NT2/D1 (cell line): ENCODE data around the gene CPXM2.

Source experiments
- DNase-seq: peaks from one replicate; pipeline ENCODE4 v3.0.0-alpha.2; 2011; ENCODE audit warnings: low read depth, low spot score
- H3K27me3 ChIP-seq: 2 replicates; pipeline ENCODE4 v1.6.0; 2011; ENCODE audit warnings: mild to moderate bottlenecking; ENCODE audit not compliant: insufficient read length, insufficient read depth
- H3K36me3 ChIP-seq: 2 replicates; pipeline ENCODE4 v1.6.1; 2011; ENCODE audit warnings: mild to moderate bottlenecking, low read length, mixed read lengths; ENCODE audit not compliant: insufficient read depth, insufficient read length
- H3K4me1 ChIP-seq: 2 replicates; pipeline ENCODE4 v1.5.1; 2011; ENCODE audit not compliant: insufficient read depth, insufficient read length
- H3K4me3 ChIP-seq: 2 replicates; pipeline ENCODE4 v1.5.1; 2011; ENCODE audit warnings: low read depth; ENCODE audit not compliant: insufficient read length
- H3K9ac ChIP-seq: 2 replicates; pipeline ENCODE4 v1.6.0; 2011; ENCODE audit warnings: low read depth; ENCODE audit not compliant: insufficient read length
- H3K9me3 ChIP-seq: 2 replicates; pipeline ENCODE4 v1.5.1; 2011; ENCODE audit warnings: mild to moderate bottlenecking, low read length; ENCODE audit not compliant: insufficient read depth
- SUZ12 ChIP-seq: IDR thresholded peaks from 2 replicates; pipeline ENCODE4 v1.6.1; 2011; ENCODE audit not compliant: insufficient read length, insufficient read depth; ENCODE audit errors: extremely low read depth
- YY1 ChIP-seq: IDR thresholded peaks from 2 replicates; pipeline ENCODE4 v1.6.1; 2011; ENCODE audit not compliant: insufficient read length, insufficient read depth
- ZNF274 ChIP-seq: IDR thresholded peaks from 2 replicates; pipeline ENCODE4 v1.6.1; 2011; ENCODE audit warnings: mild to moderate bottlenecking, low read depth, low read length

Gene CPXM2

DNA sequence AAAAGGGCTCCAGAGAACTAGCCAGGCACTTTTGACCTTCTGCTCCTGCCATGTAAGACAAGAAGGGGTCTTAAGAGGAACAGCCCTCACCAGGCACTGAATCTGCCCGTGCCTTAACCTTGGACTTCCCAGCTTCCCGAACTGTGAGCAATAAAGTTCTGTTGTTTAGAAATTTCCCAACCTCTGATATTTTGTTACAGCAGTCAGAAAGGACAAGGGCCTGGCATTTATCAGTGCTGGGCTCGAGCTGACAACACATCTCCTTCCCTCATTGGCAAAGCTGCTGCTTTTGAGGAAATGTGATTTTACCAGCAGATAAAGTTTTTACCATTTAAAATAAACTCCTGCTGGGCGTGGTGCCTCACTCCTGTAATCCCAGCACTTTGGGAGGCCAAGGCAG is 122.0 kb downstream of the CPXM2 start:
- no peak for TF ChIP-seq SUZ12
- no peak for TF ChIP-seq ZNF274
- TF ChIP-seq YY1: no peak
- H3K27me3 ChIP-seq: no peaks in the 10 kb centered on the region

DNA sequence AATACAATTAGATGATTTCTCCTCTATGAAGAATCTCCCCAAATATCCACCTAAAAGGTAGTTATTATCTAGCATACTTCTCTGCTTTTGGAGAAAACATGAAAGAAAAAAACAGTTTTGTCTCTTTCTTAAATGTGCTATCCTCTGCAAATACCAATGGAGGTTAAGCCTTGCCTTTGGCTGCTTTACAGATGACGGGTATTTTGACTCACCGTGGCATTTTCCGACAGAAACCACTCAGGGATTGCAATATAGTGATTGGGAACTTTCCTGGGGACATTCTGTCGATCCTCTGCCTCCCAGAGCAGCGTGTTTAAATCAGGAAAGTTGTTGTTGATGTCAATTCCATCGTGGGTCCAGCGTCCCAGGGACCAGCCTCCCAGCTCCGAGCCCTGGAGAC is 124.8 kb downstream of the CPXM2 start:
- Histone ChIP-seq H3K27me3 (no peaks in the 10 kb centered on the region), H3K9ac (no peak overlapping the region), H3K4me3 (no peak overlapping the region), H3K4me1 (no peaks in the 10 kb centered on the region), H3K36me3 (peaks cover 6% of the 10 kb centered on the region), H3K9me3 (no peaks in the 10 kb centered on the region)
- DNase-seq: no peak
- TF ChIP-seq ZNF274: no peak
- TF ChIP-seq YY1: no peak
- no peak for TF ChIP-seq SUZ12

More for the DNA sequence above, 122.0 kb downstream of the CPXM2 start:
- Histone ChIP-seq H3K4me3 (no peak overlapping the region), H3K36me3 (peaks cover 5% of the 10 kb centered on the region), H3K9me3 (peaks cover 16% of the 10 kb centered on the region), H3K9ac (no peak overlapping the region), H3K4me1 (no peaks in the 10 kb centered on the region)
- DNase-seq: no peak

- no peaks in the 10 kb centered on the region for H3K27me3 ChIP-seq
Measured at GRCh38 chr10:123766012-123766411, 125.6 kb downstream of the CPXM2 start.

DNA sequence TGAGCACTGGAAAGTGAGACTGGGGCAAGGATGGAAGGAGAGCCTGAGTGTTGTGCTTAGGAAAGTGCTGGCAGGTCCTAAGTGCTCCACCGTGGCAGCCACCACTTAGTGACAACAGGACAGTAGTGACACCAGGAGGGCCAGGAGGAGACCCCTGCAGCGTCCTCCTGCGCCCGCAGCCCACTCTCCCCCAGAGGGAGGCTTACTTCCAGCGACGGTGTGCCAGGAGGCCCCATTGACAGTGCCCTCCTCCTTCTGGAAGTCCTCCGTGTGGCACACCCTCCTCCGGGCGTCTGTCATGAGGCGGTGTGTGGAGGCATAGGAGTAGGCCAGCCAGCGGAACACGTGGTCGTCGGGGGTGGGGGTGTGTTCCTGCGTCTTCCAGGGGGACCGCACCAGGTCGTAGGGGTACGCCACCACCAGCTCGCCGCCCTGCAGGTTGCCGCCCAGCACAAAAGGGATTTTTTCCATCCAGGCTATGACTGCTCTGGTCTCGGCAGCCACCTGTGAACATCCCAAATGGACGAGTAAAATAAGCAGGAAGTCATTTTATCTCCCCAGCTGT is 129.9 kb downstream of the CPXM2 start:
- Histone ChIP-seq H3K9ac (no peak overlapping the region), H3K27me3 (no peaks in the 10 kb centered on the region), H3K4me1 (no peaks in the 10 kb centered on the region), H3K4me3 (no peak overlapping the region), H3K9me3 (no peaks in the 10 kb centered on the region), H3K36me3 (peaks cover 11% of the 10 kb centered on the region)
- no peak for DNase-seq
- TF ChIP-seq ZNF274 (no peak), SUZ12 (no peak), YY1 (no peak)

More at GRCh38 chr10:123766012-123766411, 125.6 kb downstream of the CPXM2 start:
- no peak for TF ChIP-seq ZNF274
- TF ChIP-seq YY1: no peak
- TF ChIP-seq SUZ12: no peak
- no peaks in the 10 kb centered on the region for H3K4me1 ChIP-seq
- no peaks in the 10 kb centered on the region for H3K9me3 ChIP-seq
- no peak overlapping the region for H3K4me3 ChIP-seq
- no peak overlapping the region for H3K9ac ChIP-seq
- peaks cover 11% of the 10 kb centered on the region for H3K36me3 ChIP-seq
- DNase-seq: no peak

GRCh38 chr10:123761038-123761428 is 130.6 kb downstream of the CPXM2 start:
- DNase-seq: no peak
- H3K9ac ChIP-seq: no peak overlapping the region
- H3K4me1 ChIP-seq: no peaks in the 10 kb centered on the region
- H3K27me3 ChIP-seq: no peaks in the 10 kb centered on the region
- no peaks in the 10 kb centered on the region for H3K9me3 ChIP-seq
- TF ChIP-seq SUZ12: no peak
- TF ChIP-seq ZNF274: no peak
- TF ChIP-seq YY1: no peak
- no peak overlapping the region for H3K4me3 ChIP-seq
- H3K36me3 ChIP-seq: peaks cover 11% of the 10 kb centered on the region

DNA sequence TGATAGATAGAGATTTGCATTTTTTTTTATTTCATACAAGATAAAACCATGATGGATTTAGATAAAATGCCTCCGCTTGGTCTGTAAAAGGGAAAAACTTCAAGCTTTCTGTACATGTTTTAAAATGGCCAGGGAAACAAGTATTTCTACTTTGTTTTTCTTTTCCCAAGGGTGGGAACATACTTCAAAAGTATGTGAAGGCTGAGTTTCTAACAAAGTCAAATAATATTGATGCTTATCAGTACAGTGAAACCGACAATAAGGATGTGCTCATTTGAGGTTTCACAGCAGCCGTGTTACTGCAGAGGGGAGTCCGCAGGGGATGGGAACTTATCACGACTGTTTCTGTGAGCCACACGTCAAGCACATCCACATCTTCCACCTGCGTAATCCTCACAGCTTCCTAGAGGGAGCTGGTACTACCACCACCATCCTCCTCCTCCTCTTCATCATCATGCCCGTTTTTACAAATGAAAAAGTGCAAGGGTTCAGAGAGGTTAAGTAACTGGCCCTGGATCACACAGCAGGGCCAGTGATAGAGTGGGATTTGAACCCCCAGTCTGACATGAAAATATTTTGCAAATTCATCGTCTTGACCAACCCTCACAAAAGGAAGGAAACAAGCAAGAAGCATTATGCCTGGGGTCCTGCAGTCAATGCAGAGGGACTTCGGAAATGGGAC is 131.1 kb downstream of the CPXM2 start:
- H3K4me1 ChIP-seq: no peaks in the 10 kb centered on the region
- TF ChIP-seq YY1: no peak
- TF ChIP-seq SUZ12: no peak
- no peak for TF ChIP-seq ZNF274
- H3K36me3 ChIP-seq: peaks cover 6% of the 10 kb centered on the region
- no peaks in the 10 kb centered on the region for H3K27me3 ChIP-seq
- H3K9me3 ChIP-seq: no peaks in the 10 kb centered on the region; the same call in 1 of the 2 replicates
- H3K9ac ChIP-seq: no peak overlapping the region
- no peak overlapping the region for H3K4me3 ChIP-seq
- no peak for DNase-seq

- Histone ChIP-seq H3K9me3 (peaks cover 4% of the 10 kb centered on the region; the same call in 1 of the 2 replicates), H3K27me3 (no peaks in the 10 kb centered on the region), H3K9ac (no peak overlapping the region), H3K4me1 (peaks cover 1% of the 10 kb centered on the region), H3K36me3 (peaks cover 6% of the 10 kb centered on the region), H3K4me3 (no peak overlapping the region)
- DNase-seq: no peak
- TF ChIP-seq YY1 (no peak), ZNF274 (no peak), SUZ12 (no peak)
Measured at GRCh38 chr10:123759501-123760031, 132.0 kb downstream of the CPXM2 start.
